ENCODE results near the gene TIGD2. TPM values are rescaled to one million over a fixed set of nuclear protein-coding genes. Genes with fewer than 3 reads are reported as not detected.

Gene TIGD2
- total and polyA plus RNA-seq, 2 donors (not counting 3 experiments of a cell fraction or from before 2014, with no cell fraction given): 1.1 to 5.0 TPM

- Histone ChIP-seq H3K4me3 (replicated peaks in 1 of 3; ENCODE audit: insufficient read depth in 1 of 3, low read depth in 1 of 3, low read length in 3 of 3) (no peak overlapping the region), H2AFZ (ENCODE audit: low read depth, low read length) (no peak overlapping the region), H3K9me1 (replicated peaks; ENCODE audit: control insufficient read depth, extremely low read depth, insufficient read depth, low read length) (no peaks in the 10 kb centered on the region), H3K9me3 (replicated peaks; ENCODE audit: control insufficient read depth, insufficient read depth, low read length) (no peaks in the 10 kb centered on the region), H3K79me2 (ENCODE audit: control insufficient read depth, insufficient read depth, low read length) (no peaks in the 10 kb centered on the region), H4K20me1 (replicated peaks; ENCODE audit: control insufficient read depth, extremely low read depth, insufficient read depth, low read length) (no peaks in the 10 kb centered on the region), H3K9ac (replicated peaks; ENCODE audit: extremely low read depth, insufficient read depth, low read length) (no peak overlapping the region), H3K27ac (ENCODE audit: insufficient read depth, low read depth, low read length) (no peak overlapping the region), H3K4me1 (ENCODE audit: control insufficient read depth, extremely low read depth, insufficient read depth, low read length) (no peaks in the 10 kb centered on the region), H3K4me2 (ENCODE audit: insufficient read depth, low read length) (no peak overlapping the region), H3K36me3 (ENCODE audit: control insufficient read depth in 2 of 2, extremely low read depth in 1 of 2, insufficient read depth in 2 of 2, low read length in 2 of 2) (no peaks in the 10 kb centered on the region), H3K27me3 (ENCODE audit: control insufficient read depth in 2 of 2, insufficient read depth in 2 of 2, low read length in 2 of 2) (peaks cover 0 to 2% of the 10 kb centered on the region in 2 experiments)
- no peak for DNase-seq (ENCODE audit: low read depth, low spot score)
- dilution Hi-C loops (cut with MboI; ENCODE audit: extremely low pct_ligation_motif_present, low sequenced_read_pairs): no loop called here
- ChIA-PET POLR2A (no interaction called here), CTCF (no interaction called here)
- intact Hi-C loops (cut with micrococcal nuclease): no loop called here
- no peak for FAIRE-seq
- TF ChIP-seq POLR2A (IDR thresholded peaks at IDR 0.05; ENCODE audit: low read depth, low read length) (no peak), MYC (IDR thresholded peaks at IDR 0.05; ENCODE audit: low read depth, low read length) (no peak), GATA2 (IDR thresholded peaks at IDR 0.05; ENCODE audit: insufficient read depth, insufficient read length, low read depth, low read length) (no peak), FOS (IDR thresholded peaks at IDR 0.05; ENCODE audit: borderline replicate concordance, insufficient read depth, low read length) (no peak), CTCF (IDR thresholded peaks at IDR 0.05; ENCODE audit: extremely low read depth in 1 of 2, insufficient read depth in 1 of 2, low read depth in 1 of 2, low read length in 2 of 2) (no peak), JUN (IDR thresholded peaks at IDR 0.05; ENCODE audit: borderline replicate concordance, insufficient read depth, insufficient read length, low read depth) (no peak), EZH2 (IDR thresholded peaks at IDR 0.05; ENCODE audit: borderline replicate concordance, low read depth, low read length, severe bottlenecking) (no peak), POLR2AphosphoS5 (IDR thresholded peaks at IDR 0.05; ENCODE audit: insufficient read depth, low read depth, low read length) (no peak), MAX (IDR thresholded peaks at IDR 0.05; ENCODE audit: insufficient read depth, insufficient read length) (no peak)
- no TSS peak for BruUV-seq (replicated peaks)
These were observed 12.1 kb downstream of the TIGD2 start for GRCh38 chr4:89123451-89123851.
